HEK293T (cell line): ENCODE measurements around the gene PPP4C.

Experiments
- ELF4 ChIP-seq: fragments of 450-650 bp; IDR thresholded peaks from 2 replicates; pipeline ENCODE4 v1.6.1; 2017; ENCODE audit warnings: antibody characterized with exemption
- FOXA1 ChIP-seq: fragments of 450-650 bp; IDR thresholded peaks from 2 replicates; pipeline ENCODE4 v1.6.1; 2016; ENCODE audit warnings: mild to moderate bottlenecking
- HDGF ChIP-seq: fragments of 450-650 bp; IDR thresholded peaks from 2 replicates; pipeline ENCODE4 v1.6.1; 2017; ENCODE audit warnings: antibody characterized with exemption, borderline replicate concordance
- LEF1 ChIP-seq: fragments of 450-650 bp; IDR thresholded peaks from 2 replicates; pipeline ENCODE4 v1.6.1; 2017; ENCODE audit warnings: mild to moderate bottlenecking, borderline replicate concordance
- SP1 ChIP-seq: fragments of 450-650 bp; IDR thresholded peaks from 2 replicates; pipeline ENCODE4 v1.6.1; 2017
- SUZ12 ChIP-seq: fragments of 450-650 bp; IDR thresholded peaks from 2 replicates; pipeline ENCODE4 v1.6.1; 2016; ENCODE audit warnings: mild to moderate bottlenecking

DNA sequence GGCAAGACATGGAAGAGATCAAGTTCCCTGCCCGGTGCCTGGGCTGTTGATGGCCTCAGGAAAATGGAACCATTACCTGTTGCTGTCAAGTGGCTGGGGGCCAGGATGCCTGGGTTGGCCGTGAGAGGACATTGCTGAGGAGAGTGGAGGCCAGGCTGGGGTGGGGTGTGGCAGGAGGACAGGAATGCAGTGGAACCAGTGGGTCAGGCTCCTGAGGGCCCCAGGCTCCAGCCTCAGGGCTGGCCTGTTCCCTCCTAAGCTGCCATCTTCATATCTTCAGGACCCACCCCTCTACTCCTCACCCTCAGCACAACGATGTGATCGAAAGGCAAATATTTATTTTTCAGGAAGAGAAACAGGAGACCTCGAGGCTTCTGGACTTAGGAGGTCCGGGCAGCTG, 28.7 kb downstream of the PPP4C start:
- no peak for TF ChIP-seq ELF4
- TF ChIP-seq SUZ12 = no peak
- TF ChIP-seq HDGF = no peak
- TF ChIP-seq SP1 = no peak
- no peak for TF ChIP-seq LEF1
- TF ChIP-seq FOXA1 = no peak
